MCF 10A (cell line): ENCODE data around the gene SNCB. TPM values are rescaled to one million over a fixed set of nuclear protein-coding genes. Genes with fewer than 3 reads are reported as not detected.

Source experiments
- BruUV-seq: library from RNA; stranded (reverse); fragments of 400-500 nt; replicated peaks from 2 replicates; lab custom pipeline; 2021; lab: Mats Ljungman, UMichigan
- CTCF ChIA-PET: fragments of 300-600 bp; sonication (Branson Sonifier 250); formaldehyde crosslinking; extraction: SDS; loops from one replicate; lab custom pipeline; 2021; ENCODE audit warnings: antibody characterized with exemption, inconsistent platforms; lab: Yijun Ruan, JAX
- POLR2A ChIA-PET: fragments of 300-600, 350-650 bp; sonication (Branson Sonifier 250); formaldehyde crosslinking; extraction: SDS; loops from one replicate; lab custom pipeline; 2020; ENCODE audit warnings: antibody characterized with exemption, inconsistent platforms; lab: Yijun Ruan, JAX
- DNase-seq: peaks from one replicate; pipeline ENCODE4 v3.0.0-alpha.2; 2018; ENCODE audit not compliant: unreplicated experiment
- H3K27ac Mint-ChIP-seq: one replicate; pipeline ENCODE4 v1.8.0; 2022; ENCODE audit warnings: mild to moderate bottlenecking, low read depth, mixed read lengths; ENCODE audit not compliant: unreplicated experiment
- H3K27me3 Mint-ChIP-seq: one replicate; pipeline ENCODE4 v1.8.0; 2022; ENCODE audit warnings: mixed read lengths; ENCODE audit not compliant: insufficient read depth, unreplicated experiment
- H3K36me3 Mint-ChIP-seq: one replicate; pipeline ENCODE4 v1.8.0; 2022; ENCODE audit warnings: mild to moderate bottlenecking, moderate library complexity, mixed read lengths; ENCODE audit not compliant: insufficient read depth, unreplicated experiment
- H3K4me1 Mint-ChIP-seq: one replicate; pipeline ENCODE4 v1.8.0; 2022; ENCODE audit warnings: mixed read lengths; ENCODE audit not compliant: insufficient read depth, unreplicated experiment
- H3K4me3 Mint-ChIP-seq: one replicate; pipeline ENCODE4 v1.8.0; 2022; ENCODE audit warnings: mild to moderate bottlenecking, moderate library complexity, mixed read lengths; ENCODE audit not compliant: unreplicated experiment
- H3K9me3 Mint-ChIP-seq: one replicate; pipeline ENCODE4 v1.8.0; 2022; ENCODE audit warnings: mixed read lengths; ENCODE audit not compliant: unreplicated experiment
- CTCF ChIP-seq: fragments of 200-600 bp; IDR thresholded peaks from one replicate; pipeline ENCODE4 v1.8.0; 2022; ENCODE audit warnings: antibody characterized with exemption, mild to moderate bottlenecking; ENCODE audit not compliant: unreplicated experiment
- intact Hi-C: fragments of 100-400 bp; cut with micrococcal nuclease; formaldehyde crosslinking; loops from 2 replicates; pipeline ENCODE4 v1.14.1; 2022
- total RNA-seq: library from RNA; stranded (reverse); gene quantifications from 2 replicates; pipeline ENCODE4 v1.2.3, GENCODE V29; 2022

Gene SNCB
- total RNA-seq, 1 experiment from 2014 or later: not detected

- Mint-ChIP-seq H3K27ac (no peak overlapping the region), H3K36me3 (no peaks in the 10 kb centered on the region), H3K4me1 (no peaks in the 10 kb centered on the region), H3K4me3 (no peak overlapping the region), H3K9me3 (no peaks in the 10 kb centered on the region), H3K27me3 (peaks cover 32% of the 10 kb centered on the region)
- ChIA-PET POLR2A (no interaction called here), CTCF (interaction anchor here (0.9 to 1.9 kb wide), 3 partner anchors 11 to 245 kb away, joined by 3 to 34 read pairs (median 4); no protein-coding TSS in a partner anchor)
- intact Hi-C loops: no loop called here
- TF ChIP-seq CTCF: no peak
- no TSS peak for BruUV-seq
- DNase-seq: no peak
These were observed 40.1 kb upstream of the SNCB start for GRCh38 chr5:176670449-176670848.

GRCh38 chr5:176667637-176668036 lies 37.3 kb upstream of the SNCB start:
- intact Hi-C loops: no loop called here
- peaks cover 49% of the 10 kb centered on the region for H3K27me3 Mint-ChIP-seq
- DNase-seq: no peak
- no peaks in the 10 kb centered on the region for H3K36me3 Mint-ChIP-seq
- no peak for TF ChIP-seq CTCF
- H3K4me3 Mint-ChIP-seq: no peak overlapping the region
- ChIA-PET CTCF (interaction anchor here (0.8 to 1.6 kb wide), 2 partner anchors 10 to 405 kb away, joined by 3 to 10 read pairs; no protein-coding TSS in a partner anchor), POLR2A (no interaction called here)
- H3K4me1 Mint-ChIP-seq: no peaks in the 10 kb centered on the region
- no peak overlapping the region for H3K27ac Mint-ChIP-seq
- no TSS peak for BruUV-seq
- H3K9me3 Mint-ChIP-seq: no peaks in the 10 kb centered on the region

GRCh38 chr5:176665517-176665916 lies 35.2 kb upstream of the SNCB start:
- DNase-seq: no peak
- Mint-ChIP-seq H3K36me3 (no peaks in the 10 kb centered on the region), H3K4me3 (no peak overlapping the region), H3K27me3 (peaks cover 49% of the 10 kb centered on the region), H3K9me3 (no peaks in the 10 kb centered on the region), H3K4me1 (no peaks in the 10 kb centered on the region), H3K27ac (no peak overlapping the region)
- POLR2A ChIA-PET: interaction anchor here (1.1 kb wide), 1 partner anchor 245 kb away, joined by 4 read pairs; no protein-coding TSS in a partner anchor
- BruUV-seq: no TSS peak
- no peak for TF ChIP-seq CTCF
- intact Hi-C loops: no loop called here
- CTCF ChIA-PET: interaction anchor here (0.6 to 1.2 kb wide), 3 partner anchors 261 to 445 kb away, joined by 3 to 4 read pairs (median 3); no protein-coding TSS in a partner anchor

- ChIA-PET CTCF (interaction anchor here (0.5 to 1.0 kb wide), 4 partner anchors 9 to 943 kb away, joined by 3 to 4 read pairs (median 3); no protein-coding TSS in a partner anchor), POLR2A (no interaction called here)
- peaks cover 47% of the 10 kb centered on the region for H3K27me3 Mint-ChIP-seq
- no peak for TF ChIP-seq CTCF
- no peak for DNase-seq
- BruUV-seq: no TSS peak
- no peak overlapping the region for H3K4me3 Mint-ChIP-seq
- H3K9me3 Mint-ChIP-seq: no peaks in the 10 kb centered on the region
- no peaks in the 10 kb centered on the region for H3K36me3 Mint-ChIP-seq
- no peak overlapping the region for H3K27ac Mint-ChIP-seq
- intact Hi-C loops: no loop called here
- H3K4me1 Mint-ChIP-seq: no peaks in the 10 kb centered on the region
These were observed 34.6 kb upstream of the SNCB start for GRCh38 chr5:176664886-176665285.
